RWPE1 (cell line): Measurements from ENCODE around the gene DUS2.
"Not testable (repeated sequence)": the region's sequence is repeated elsewhere in the genome, so short reads cannot be mapped to it uniquely, and the experiment has no call there.

ENCODE experiments used
- CTCF ChIA-PET: fragments of 350-600 bp; sonication (Branson Sonifier 250); formaldehyde crosslinking; extraction: SDS; loops from one replicate; lab custom pipeline; 2021; lab: Yijun Ruan, JAX
- POLR2A ChIA-PET: fragments of 400-600 bp; formaldehyde crosslinking; extraction: SDS; loops from one replicate; lab custom pipeline; 2020; ENCODE audit warnings: antibody characterized with exemption; ENCODE audit not compliant: low non-redundant PET; lab: Yijun Ruan, JAX
- DNase-seq: peaks from one replicate; pipeline ENCODE4 v3.0.0; 2012; ENCODE audit warnings: low spot score
- H3K27ac ChIP-seq: fragments of 450-650 bp; 2 replicates; pipeline ENCODE4 v1.5.1; 2017
- TF ChIP-seq, protein P1 (sequence below): fragments of 450-650 bp; conservative IDR thresholded peaks from 2 replicates; pipeline ENCODE4 v1.5.1; 2017; ENCODE audit warnings: low read depth, mild to moderate bottlenecking

Gene DUS2

DNA sequence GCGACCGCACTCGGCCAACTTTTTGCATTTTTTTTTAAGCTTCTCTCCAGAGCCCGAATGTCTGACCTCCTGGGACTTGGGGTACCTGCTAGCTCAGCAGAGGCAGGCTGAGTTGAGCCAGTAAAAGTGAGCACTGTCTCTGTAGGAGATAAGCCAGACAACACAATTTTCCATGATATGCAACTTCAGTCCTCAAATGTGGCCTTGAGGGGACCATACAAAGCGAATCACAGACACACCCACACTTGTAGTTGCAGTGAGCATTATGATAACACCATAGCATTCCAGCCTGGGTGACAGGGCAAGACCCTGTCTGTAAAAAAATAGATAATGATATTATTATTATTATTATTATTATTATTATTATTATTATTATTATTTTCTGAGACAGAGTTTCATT lies 26.4 kb upstream of the DUS2 start:
- TF ChIP-seq, protein P1, sequence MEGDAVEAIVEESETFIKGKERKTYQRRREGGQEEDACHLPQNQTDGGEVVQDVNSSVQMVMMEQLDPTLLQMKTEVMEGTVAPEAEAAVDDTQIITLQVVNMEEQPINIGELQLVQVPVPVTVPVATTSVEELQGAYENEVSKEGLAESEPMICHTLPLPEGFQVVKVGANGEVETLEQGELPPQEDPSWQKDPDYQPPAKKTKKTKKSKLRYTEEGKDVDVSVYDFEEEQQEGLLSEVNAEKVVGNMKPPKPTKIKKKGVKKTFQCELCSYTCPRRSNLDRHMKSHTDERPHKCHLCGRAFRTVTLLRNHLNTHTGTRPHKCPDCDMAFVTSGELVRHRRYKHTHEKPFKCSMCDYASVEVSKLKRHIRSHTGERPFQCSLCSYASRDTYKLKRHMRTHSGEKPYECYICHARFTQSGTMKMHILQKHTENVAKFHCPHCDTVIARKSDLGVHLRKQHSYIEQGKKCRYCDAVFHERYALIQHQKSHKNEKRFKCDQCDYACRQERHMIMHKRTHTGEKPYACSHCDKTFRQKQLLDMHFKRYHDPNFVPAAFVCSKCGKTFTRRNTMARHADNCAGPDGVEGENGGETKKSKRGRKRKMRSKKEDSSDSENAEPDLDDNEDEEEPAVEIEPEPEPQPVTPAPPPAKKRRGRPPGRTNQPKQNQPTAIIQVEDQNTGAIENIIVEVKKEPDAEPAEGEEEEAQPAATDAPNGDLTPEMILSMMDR: no peak
- H3K27ac ChIP-seq: no peak overlapping the region
- no peak for DNase-seq
- CTCF ChIA-PET: no interaction called here
- POLR2A ChIA-PET: no interaction called here

DNA sequence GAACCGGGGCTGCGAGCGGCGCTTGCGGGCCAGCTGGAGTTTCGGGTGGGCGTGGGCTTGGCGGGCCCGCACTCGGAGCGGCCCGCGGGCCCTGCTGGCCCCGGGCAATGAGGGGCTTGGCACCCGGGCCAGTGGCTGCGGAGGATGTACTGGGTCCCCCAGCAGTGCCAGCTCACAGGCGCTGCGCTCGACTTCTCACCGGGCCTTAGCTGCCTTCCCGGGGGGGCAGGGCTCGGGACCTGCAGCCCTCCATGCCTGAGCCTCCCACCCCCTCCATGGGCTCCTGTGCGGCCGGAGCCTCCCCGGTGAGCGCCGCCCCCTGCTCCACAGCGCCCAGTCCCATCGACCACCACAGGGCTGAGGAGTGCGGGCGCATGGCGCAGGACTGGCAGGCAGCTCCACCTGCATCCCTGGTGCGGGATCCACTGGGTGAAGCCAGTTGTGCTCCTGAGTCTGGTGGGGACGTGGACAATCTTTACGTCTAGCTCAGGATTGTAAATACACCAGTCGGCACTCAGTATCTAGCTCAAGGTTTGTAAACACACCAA lies 24.8 kb upstream of the DUS2 start:
- POLR2A ChIA-PET, H3K27ac ChIP-seq, DNase-seq, CTCF ChIA-PET: not testable (repeated sequence)

DNA sequence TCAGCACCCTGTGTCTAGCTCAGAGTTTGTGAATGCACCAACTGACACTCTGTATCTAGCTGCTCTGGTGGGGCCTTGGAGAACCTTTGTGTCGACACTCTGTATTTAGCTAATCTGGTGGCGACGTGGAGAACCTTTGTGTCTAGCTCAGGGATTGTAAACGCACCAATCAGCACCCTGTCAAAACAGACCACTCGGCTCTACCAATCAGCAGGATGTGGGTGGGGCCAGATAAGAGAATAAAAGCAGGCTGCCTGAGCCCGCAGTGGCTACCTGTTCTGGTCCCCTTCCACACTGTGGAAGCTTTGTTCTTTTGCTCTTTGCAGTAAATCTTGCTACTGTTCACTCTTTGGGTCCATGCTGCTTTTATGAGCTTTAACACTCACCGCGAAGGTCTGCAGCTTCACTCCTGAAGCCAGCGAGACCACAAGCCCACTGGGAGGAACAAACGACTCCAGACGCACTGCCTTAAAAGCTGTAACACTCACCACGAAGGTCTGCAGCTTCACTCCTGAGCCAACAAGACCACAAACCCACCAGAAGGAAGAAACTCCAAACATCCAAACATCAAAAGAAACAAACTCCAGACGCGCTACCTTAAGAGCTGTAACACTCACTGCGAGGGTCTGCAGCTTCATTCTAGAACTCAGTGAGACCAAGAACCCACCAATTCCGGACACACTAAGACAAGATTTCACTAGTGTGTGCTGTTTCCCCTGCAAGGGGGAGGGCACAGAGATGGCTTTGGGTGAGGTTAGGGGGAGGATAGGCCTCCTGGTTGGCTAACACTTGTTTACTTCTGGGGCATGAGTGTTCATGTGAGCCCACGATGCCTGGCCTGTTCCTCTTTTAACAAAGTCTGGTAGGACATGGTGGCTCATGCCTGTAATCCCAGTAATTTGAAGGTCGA lies 24.1 kb upstream of the DUS2 start, which contains the start of gene DPEP2:
TSS of gene DPEP2 (minus strand) at position 706 of the 910 bp plus-strand sequence. CDS start 6,272 bp downstream, outside the sequence.
- POLR2A ChIA-PET, CTCF ChIA-PET, H3K27ac ChIP-seq, DNase-seq: not testable (repeated sequence)

DNA sequence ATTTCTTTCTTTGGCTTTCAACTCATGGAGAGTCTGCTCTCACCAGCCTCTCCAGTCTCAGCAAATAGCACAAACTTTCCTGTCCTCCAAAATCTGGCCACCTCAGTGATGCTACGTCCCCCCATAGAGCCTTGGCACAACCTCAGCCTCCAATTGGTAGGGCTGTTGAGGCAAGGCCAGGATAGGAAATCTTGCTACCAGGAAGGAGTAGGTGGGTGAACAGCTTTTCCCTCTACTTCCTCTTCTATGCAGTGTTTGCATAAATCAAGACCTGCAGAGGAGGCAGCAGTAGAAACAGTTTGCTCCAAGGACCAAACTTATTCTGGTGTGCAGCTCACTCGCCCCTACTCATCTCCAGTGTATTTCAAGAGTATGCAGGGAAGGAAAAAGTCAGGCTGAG lies 23.1 kb upstream of the DUS2 start:
- POLR2A ChIA-PET: no interaction called here

DNA sequence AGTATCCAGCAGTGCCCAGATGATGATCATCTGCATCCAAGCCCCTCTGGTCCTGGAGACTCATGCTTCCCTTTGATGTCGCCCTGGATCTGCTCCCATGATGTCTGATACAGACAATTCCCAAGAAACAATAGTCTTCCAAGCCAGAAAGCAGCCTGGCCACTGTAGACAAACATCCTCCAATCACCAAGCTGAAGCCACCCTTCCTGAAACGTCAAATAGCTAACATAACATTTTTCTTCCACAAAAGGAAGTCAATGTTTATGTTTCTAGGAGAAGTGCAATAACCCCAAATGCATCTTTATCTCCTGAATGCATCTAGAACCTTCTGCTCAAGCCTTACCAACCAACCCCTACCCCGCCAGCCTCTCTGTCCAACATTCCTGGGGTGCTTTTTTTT lies 22.6 kb upstream of the DUS2 start:
- CTCF ChIA-PET: no interaction called here
- DNase-seq: no peak
- POLR2A ChIA-PET: no interaction called here
- TF ChIP-seq, protein P1: no peak
- H3K27ac ChIP-seq: no peak overlapping the region

More for the DNA sequence above, 23.1 kb upstream of the DUS2 start:
- CTCF ChIA-PET: no interaction called here
- DNase-seq: no peak
- TF ChIP-seq, protein P1: no peak
- no peak overlapping the region for H3K27ac ChIP-seq

DNA sequence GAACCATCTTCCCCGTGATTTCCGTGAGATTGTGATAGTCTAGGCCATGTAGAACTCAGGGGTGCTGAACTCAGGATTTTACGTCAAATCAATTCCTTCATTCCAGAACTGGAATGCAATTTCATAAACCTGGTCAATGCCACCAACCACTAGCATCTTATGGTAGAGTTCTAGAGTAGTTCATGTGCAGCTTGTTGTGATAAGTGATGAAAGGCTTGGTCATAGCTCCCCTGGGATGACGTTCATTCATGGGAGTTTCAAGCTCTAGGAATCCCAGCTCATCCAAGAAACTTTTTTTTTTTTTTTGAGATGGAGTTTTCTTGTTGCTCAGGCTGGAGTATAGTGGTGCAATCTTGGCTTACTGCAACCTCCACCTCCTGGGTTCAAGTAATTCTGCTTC lies 20.1 kb upstream of the DUS2 start:
- no peak for DNase-seq
- CTCF ChIA-PET: interaction anchor here (0.6 kb wide), 1 partner anchor 945 kb away, joined by 3 read pairs; no protein-coding TSS in a partner anchor
- H3K27ac ChIP-seq: no peak overlapping the region
- TF ChIP-seq, protein P1: no peak
- POLR2A ChIA-PET: no interaction called here

DNA sequence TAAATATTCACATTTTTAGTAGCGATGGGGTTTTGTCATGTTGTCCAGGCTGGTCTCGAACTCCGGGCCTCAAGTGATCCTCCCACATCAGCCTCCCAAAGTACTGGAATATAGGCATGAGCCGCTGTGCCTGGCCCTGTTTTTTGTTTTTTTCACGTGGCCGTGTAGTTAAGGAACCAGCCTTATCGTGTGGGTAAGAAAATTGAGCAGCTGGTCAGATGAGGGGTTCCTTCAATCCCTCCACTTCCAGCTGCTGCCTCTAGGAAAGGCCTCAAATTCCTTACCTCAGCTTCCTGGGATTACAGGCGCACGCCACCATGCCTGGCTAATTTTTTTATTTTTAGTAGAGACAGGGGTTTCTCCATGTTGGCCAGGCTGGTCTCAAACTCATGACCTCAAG lies 17.9 kb upstream of the DUS2 start:
- TF ChIP-seq, protein P1: no peak
- no peak for DNase-seq

More for the DNA sequence above, 17.9 kb upstream of the DUS2 start:
- ChIA-PET POLR2A (no interaction called here), CTCF (interaction anchor here (0.6 to 1.5 kb wide), 4 partner anchors 11 to 344 kb away, joined by 3 to 6 read pairs (median 5); partner anchors contain the start of gene DPEP2NB)
- peak overlapping the region; percentile 77 for H3K27ac ChIP-seq
